Posterior vena cava (tissue), 2 donors: Measurements from ENCODE around the gene DRD2. TPM values are rescaled to one million over a fixed set of nuclear protein-coding genes. Genes with fewer than 3 reads are reported as not detected.
A peak's percentile ranks its signal among the peaks of the same experiment; 100 is the strongest.

Experiments used
- DNase-seq: peaks from one replicate; pipeline ENCODE4 v3.0.0-alpha.2; 2020; ENCODE audit warnings: low spot score
- intact Hi-C, 2 donors: fragments of 100-400 bp; cut with DNase I; formaldehyde crosslinking; loops; one replicate each; pipeline versions ENCODE4 v1.14.1 to v1.14.2; 2022 to 2023
- total RNA-seq, 2 donors: library from RNA; stranded (reverse); fragmentation: NEBNext Ultra II Directional; extraction: Animal tissue kit (Norgen Biotek cat#: 25700); gene quantifications; one replicate each; pipeline ENCODE4 v1.2.1, GENCODE V29; 2021
- donor health status: DM: yes; HTN: yes; CAD: no.
- donor health status: DM: yes; HTN: yes; CAD: no.

The DRD2 gene
- total RNA-seq, 2 donors from 2014 or later, result 0.29 to 0.51 TPM

DNA sequence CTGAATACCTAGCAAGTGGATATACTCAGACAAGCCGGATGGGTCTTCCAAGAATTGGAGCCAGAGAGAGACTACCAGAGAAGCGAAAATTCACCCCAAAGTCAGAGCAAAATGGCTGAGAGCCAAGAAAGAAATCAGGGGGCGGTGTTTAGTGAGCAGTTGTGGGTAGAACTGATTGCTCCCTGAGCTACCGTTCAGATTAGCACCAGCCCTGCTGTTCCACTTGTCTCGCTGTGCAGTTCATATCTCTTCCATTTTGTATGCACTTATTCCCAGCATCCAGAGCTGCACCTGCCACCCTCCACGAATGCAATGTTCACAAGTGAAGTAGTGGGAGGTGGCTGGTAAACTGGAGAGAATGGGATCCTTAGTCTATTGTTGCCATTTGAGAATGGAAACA, 25.5 kb downstream of the DRD2 start:
- intact Hi-C loops, result no loop called here
- no peak for DNase-seq

- intact Hi-C loops, result no loop called here
- peak; percentile 18 for DNase-seq
These were observed 26.9 kb downstream of the DRD2 start for GRCh38 chr11:113448316-113448677.

DNA sequence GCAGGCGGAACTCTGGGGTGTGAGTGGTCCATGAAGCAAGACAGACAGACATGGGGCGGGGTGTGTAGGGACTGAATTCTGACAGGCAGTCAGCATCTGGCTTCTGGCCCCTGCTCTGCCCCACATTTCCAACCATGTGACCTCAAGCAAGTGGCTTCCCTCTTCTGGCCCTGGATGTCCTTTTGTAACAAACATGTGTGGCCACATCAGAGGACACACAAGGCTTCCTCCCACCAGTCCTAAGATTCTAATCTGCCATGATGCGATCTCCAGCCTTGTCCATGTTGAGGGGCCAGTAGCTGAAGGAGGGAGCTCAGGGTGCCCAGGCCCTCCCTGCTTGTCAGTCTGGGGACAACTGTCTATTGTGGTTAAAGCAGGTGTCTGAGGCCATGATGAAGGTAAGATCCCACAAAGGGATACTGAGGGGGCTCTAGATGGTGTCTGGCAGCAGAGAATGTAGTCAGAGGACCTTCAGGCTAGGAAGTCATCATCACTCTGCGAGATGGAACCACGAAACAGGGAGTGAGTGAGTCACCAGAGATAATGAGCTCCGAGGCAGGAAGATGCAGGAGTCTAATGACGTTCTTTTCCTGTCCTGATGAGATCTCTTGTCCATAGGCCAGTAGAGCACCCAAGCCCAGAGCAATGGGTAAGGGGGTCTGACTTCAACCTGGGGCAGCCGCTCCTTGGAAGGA, 27.4 kb downstream of the DRD2 start:
- intact Hi-C loops, result no loop called here
- DNase-seq, result peak; percentile 43

GRCh38 chr11:113446938-113447337, 28.3 kb downstream of the DRD2 start:
- DNase-seq, result peak; percentile 18
- intact Hi-C loops, result no loop called here

GRCh38 chr11:113446112-113446511, 29.1 kb downstream of the DRD2 start:
- no peak for DNase-seq
- intact Hi-C loops, result no loop called here

DNA sequence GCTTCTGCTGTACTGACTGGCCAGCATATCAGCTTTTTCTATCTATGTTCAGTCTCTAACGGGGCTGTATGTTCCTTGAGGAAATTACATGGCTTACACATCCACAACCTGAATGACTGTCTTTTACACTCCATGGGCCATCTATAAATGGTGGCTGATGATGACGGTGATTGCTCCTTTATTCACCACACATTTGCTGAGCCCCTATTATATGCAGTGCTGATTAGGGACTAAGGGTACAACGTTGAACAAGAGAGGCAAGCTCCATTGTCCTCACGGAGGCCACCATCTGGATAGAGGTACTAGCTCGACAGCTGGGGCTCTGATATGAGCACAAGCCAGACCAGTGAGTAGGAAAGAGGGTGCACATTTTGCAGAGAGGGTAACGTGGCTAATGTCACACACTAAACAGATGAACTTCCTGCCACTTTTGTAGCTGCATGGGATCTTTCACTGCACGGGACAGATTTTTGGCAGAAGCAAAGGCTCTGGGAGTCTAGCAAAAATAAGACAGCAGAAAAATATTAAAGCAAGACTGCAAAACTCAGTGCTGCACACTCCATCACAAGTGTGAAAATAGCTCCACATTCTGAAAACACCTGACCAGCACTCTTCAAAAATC, 30.6 kb downstream of the DRD2 start:
- peak; percentile 28 for DNase-seq
- intact Hi-C loops, result no loop called here

DNA sequence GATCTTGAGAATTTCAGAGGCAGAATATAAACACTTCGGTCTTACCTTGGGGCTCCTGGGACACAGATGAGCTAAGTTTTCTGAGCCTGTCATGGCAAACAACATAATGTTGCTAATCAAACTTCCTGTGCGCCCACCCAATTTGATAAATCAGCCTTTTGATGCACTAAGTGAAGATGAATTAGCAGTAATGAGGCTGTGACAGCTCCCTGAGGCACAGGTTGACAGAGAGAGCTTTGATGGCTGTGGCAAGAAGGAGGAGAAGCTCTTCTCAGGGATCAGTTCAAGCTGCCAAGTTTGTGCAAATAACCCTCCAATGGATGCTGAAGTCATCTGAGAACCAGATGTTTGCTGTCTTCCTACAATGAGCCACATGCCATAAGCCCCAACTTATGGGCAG, 34.4 kb downstream of the DRD2 start:
- intact Hi-C loops, result no loop called here

DNA sequence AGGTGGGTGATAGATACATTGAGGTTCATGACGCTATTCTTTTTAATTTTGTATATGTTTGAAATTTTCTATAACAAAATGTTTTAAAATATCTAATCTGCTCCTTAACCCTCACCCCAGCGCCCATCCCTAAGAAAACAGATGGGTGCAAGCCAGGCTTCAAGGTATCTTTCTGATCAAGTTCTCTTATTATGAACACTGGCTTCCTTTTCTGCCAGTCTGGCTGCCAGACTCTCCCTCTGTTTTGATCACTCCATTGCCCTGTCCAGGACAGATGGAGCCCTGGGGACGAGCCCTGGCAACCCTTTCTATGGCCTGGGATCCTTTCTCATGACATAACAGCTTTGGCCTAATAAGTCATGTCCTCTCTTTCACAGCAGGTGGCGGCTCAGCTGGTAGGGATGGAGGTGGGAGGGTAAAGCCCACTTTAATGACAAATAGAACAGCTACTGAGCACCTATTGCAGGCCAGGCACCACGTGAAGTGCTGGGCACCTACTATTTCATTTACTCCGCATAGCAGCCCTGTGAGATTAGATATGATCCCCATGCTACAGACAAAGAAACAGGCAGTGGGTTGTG, 38.4 kb downstream of the DRD2 start:
- DNase-seq, result peak; percentile 57
- intact Hi-C loops, result no loop called here

More for the DNA sequence above, 34.4 kb downstream of the DRD2 start:
- peak; percentile 19 for DNase-seq

DNA sequence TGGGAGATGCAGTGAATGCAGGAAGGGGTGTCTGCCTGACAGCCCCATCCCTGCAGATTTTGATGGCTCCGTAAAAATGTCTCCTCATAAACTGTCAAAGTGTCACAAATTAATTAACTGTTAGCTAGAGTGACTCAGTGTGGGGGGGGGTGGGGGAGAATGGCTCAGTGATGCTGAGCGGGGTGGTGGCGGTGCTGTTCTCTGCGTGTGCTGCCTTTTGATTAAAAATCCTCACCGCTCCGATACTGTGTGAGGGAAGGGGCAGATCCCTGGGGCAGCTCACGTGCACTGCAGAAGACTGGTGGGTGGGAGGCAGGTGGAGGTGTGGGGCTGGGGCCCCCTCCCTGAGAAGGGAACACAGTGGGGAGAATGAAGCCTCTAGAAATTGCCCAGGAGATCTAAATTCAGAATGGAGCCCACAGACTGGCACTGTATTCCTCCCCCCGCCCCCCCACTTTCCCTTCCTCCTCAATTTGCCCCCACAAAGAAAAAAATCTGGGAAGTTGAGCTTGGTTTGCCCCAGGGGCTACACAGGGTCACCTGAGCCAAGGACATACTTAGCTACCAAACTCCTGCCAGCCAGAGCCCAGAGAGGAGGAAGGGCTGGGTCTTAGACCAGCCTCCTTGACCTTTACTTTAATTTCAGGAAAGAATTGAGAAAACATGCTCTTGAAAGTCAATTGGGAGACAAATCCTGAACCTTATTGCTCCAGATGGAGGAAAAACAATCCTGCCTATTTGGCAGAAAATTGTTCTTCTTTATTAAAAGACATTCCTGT, 39.8 kb downstream of the DRD2 start:
- intact Hi-C loops, result no loop called here
- DNase-seq, result no peak

GRCh38 chr11:113431746-113432145, 43.5 kb downstream of the DRD2 start:
- intact Hi-C loops, result no loop called here
- DNase-seq, result no peak

GRCh38 chr11:113426686-113427085, 48.5 kb downstream of the DRD2 start:
- no peak for DNase-seq
- intact Hi-C loops, result no loop called here

- intact Hi-C loops, result no loop called here
- DNase-seq, result no peak
These were observed 54.4 kb downstream of the DRD2 start for GRCh38 chr11:113420808-113421207.

- intact Hi-C loops, result no loop called here
- no peak for DNase-seq
These were observed 55.7 kb downstream of the DRD2 start for GRCh38 chr11:113419454-113420003.

DNA sequence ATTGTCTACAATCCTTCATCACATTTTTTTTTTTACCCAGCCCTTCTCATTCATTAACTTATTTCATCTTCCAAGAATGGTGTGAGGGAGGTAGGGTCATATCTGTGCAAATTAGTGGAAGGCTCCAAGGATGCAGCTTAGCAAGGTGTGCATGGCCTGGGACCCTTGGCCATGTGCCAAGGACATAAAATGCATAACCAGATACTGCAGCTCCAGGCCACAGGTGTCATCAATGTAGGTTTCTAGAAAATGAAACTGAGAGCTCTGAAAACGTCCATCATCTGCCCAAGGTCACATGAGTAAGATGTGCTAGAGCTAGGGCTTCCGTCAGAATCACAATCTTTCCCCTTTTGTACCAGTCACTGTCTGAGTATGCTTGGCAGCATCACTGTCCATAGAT, 57.8 kb downstream of the DRD2 start:
- intact Hi-C loops, result no loop called here
- no peak for DNase-seq

DNA sequence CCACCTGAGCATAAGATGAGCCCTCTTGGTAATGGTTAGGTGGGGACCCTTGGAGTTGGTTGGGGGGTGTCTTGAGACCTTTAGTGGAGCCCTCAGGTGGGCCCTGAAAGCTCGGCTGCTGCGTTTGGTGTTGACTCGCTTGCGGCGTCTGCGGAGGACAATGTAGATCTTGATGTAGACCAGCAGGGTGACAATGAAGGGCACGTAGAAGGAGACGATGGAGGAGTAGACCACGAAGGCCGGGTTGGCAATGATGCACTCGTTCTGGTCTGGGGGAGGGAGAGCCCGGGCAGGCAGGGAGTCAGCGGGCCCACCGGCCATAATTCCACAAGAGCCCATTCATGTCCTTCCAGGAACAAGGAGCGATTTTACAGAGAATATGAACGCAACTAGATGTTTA, 59.9 kb downstream of the DRD2 start:
- no peak for DNase-seq
- intact Hi-C loops, result no loop called here

DNA sequence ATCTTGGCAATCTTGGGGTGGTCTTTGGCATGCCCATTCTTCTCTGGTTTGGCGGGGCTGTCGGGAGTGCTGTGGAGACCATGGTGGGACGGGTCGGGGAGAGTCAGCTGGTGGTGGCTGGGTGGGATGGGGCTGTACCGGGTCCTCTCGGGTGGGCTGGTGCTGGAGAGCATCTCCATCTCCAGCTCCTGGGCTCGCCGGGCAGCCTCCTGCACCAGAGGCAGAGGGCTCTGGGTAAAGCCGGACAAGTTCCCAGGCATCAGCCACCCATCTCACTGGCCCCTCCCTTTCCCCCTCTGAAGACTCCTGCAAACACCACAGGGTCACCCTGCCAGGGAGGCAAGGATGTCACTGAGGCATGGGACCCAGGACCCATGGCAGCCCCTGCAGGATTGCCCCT, 62.5 kb downstream of the DRD2 start:
- no peak for DNase-seq
- intact Hi-C loops, result no loop called here

- intact Hi-C loops, result no loop called here
- no peak for DNase-seq
These were observed 63.7 kb downstream of the DRD2 start for GRCh38 chr11:113411536-113411935.

GRCh38 chr11:113410414-113411135, 64.6 kb downstream of the DRD2 start:
- DNase-seq, result no peak
- intact Hi-C loops, result no loop called here

GRCh38 chr11:113409526-113409925, 65.7 kb downstream of the DRD2 start:
- DNase-seq, result no peak
- intact Hi-C loops, result no loop called here
